MM.1S (cell line): ENCODE measurements around the gene NUP214.

ENCODE experiments used
- EZH2 ChIP-seq: fragments of 300-600 bp; sonication (generic); optimal IDR thresholded peaks from 2 replicates; pipeline ENCODE3; 2017; ENCODE audit warnings: low read depth, mild to moderate bottlenecking, antibody characterized with exemption, low read length, mixed read lengths
- EZH2phosphoT487 ChIP-seq: fragments of 300-600 bp; sonication (generic); IDR thresholded peaks from 2 replicates; pipeline ENCODE4 v1.6.1; 2018; ENCODE audit warnings: antibody characterized with exemption, low read length

DNA sequence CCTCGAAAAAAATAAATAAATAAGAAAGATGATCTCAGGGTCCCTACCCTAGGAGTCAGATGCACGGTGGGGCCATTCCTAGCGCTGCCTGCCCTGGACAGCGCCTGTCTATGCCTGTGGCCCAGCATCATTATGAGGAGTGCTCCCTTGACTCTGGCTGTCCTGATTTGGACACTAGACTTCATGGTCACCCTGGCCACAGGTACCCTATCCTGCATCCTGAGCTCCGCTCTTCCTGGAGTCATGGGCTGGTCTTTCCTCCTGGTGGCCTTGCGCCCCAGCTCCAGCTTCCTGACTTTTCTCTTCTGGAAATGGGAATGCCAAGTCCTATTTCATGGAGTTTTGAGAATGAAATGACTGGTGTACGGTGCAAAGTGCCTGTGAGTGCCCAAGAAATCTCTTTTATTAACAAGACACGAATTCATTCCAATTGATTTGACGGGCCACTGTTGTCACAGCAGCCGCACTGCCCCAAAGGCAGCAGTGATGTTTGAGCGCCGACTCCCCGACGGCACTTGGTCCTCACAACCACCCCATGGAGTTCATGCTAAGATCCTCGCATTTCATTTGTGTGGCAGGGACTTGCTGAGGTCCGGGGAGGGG lies 29.6 kb upstream of the NUP214 start:
- no peak for TF ChIP-seq EZH2
- TF ChIP-seq EZH2phosphoT487, result no peak
